BJ (cell line): Measurements from ENCODE around the gene FBLL1. TPM values are rescaled to one million over a fixed set of nuclear protein-coding genes. Genes with fewer than 3 reads are reported as not detected.

Source experiments
- CTCF ChIA-PET: fragments of 350-600 bp; formaldehyde crosslinking; extraction: SDS; loops from one replicate; lab custom pipeline; 2021; ENCODE audit warnings: antibody characterized with exemption, inconsistent platforms; lab: Yijun Ruan, JAX
- POLR2A ChIA-PET: fragments of 300-600 bp; sonication (Branson Sonifier 250); formaldehyde crosslinking; extraction: SDS; loops from one replicate; lab custom pipeline; 2021; ENCODE audit warnings: antibody characterized with exemption; lab: Charles Lee
- DNase-seq: peaks from one replicate; pipeline ENCODE4 v3.0.0-alpha.2; 2011; ENCODE audit warnings: low read depth
- H3K27me3 ChIP-seq: 2 replicates; pipeline ENCODE4 v1.6.0; 2011; ENCODE audit warnings: low read length; ENCODE audit not compliant: control insufficient read depth, insufficient read depth
- H3K36me3 ChIP-seq: 2 replicates; pipeline ENCODE4 v1.5.1; 2011; ENCODE audit warnings: low read length; ENCODE audit not compliant: control insufficient read depth, insufficient read depth
- H3K4me3 ChIP-seq: 2 replicates; pipeline ENCODE4 v1.5.1; 2011; ENCODE audit warnings: low read depth, mild to moderate bottlenecking, control low read depth, low read length
- CTCF ChIP-seq: IDR thresholded peaks from 2 replicates; pipeline ENCODE4 v1.5.1; 2011; ENCODE audit warnings: low read depth, mild to moderate bottlenecking, control low read depth, inconsistent platforms, low read length, moderate library complexity; ENCODE audit not compliant: insufficient read depth
- polyA plus RNA-seq: library from polyadenylated mRNA; depleted of rRNA; stranded (reverse); fragments of >200 nt; gene quantifications from 2 replicates; pipeline ENCODE4 v1.2.3, GENCODE V29; 2011; rRNA removed
- small RNA-seq: library from RNA; depleted of rRNA; stranded (forward); fragments of <200 nt; gene quantifications from one replicate; pipeline ENCODE3, GENCODE V24; 2012; ENCODE audit warnings: low replicate concordance, low read depth; ENCODE audit not compliant: insufficient read length

Gene FBLL1
- polyA plus RNA-seq, 1 experiment = 0.56 TPM

DNA sequence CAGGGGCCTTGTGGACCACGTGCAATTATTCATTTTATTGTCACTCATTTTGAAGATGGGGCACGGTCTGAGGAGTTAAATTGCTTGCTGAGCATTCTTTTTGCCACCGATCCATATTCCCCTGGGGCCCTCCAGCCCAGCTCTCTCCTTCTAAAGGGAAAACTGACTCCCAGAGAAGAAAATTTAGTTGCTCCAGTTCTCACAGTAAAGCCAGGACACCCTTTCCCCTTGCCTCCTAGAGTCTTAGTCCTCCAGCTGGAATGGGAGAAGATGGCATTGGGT is 51.1 kb downstream of the FBLL1 start:
- H3K4me3 ChIP-seq = peak overlapping the region; percentile 44
- TF ChIP-seq CTCF = no peak
- DNase-seq = no peak
- no peaks in the 10 kb centered on the region for H3K27me3 ChIP-seq
- no peaks in the 10 kb centered on the region for H3K36me3 ChIP-seq
- CTCF ChIA-PET = interaction anchor here (1.0 kb wide), 2 partner anchors 9 to 13 kb away, joined by 3 to 4 read pairs; no protein-coding TSS in a partner anchor
- POLR2A ChIA-PET = no interaction called here

Small RNA genes within 50 kb of the gene (small RNA-seq; reads per million reads assigned to genes)
- gene MIR103A1 = 19.2 reads per million, percentile 83 among the genes with 10 or more reads in this experiment

Other genes starting within 250 kb of the FBLL1 start
- gene WWC1, start 237.7 kb upstream of the FBLL1 start, polyA plus RNA-seq = 1.4 TPM in 2 replicates
- gene RARS1, start 42.8 kb upstream of the FBLL1 start, polyA plus RNA-seq = 32.2 and 74.6 TPM in 2 replicates
- 5.3 and 12.6 TPM in 2 replicates for gene PANK3, start 50.1 kb downstream of the FBLL1 start, polyA plus RNA-seq